GM21528 (cell line): ENCODE results near the gene RBP4.

Experiments used
- ATAC-seq: cut with Tn5 transposase; IDR thresholded peaks from one replicate; pipeline ENCODE4 v1.9.1; 2021; ENCODE audit warnings: mild to moderate bottlenecking, moderate library complexity; ENCODE audit not compliant: unreplicated experiment, low FRiP score

Gene RBP4

DNA sequence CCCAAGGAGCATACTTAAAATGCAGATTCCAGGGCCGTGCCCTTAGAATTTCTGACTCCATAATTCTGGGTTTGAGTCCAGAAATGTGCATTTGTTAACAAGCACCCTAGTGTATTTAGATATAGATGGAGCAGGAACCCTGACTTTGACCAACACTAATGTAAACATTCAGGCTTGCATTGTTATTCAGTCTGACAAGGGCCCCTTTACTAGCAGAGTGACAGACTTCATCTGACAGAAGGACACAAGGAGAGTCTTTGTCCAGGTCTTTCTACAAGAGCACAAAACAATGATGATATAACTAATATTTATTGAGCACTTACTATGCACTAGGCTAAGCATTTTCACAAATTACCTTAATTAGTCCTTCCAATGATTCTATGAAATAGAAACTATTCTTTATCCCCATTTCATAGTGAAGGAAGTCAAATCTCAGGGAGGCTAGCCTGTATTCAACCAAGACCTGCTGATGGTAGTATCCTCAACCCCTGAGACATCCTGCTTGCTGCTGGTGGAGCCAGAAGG, 3.9 kb downstream of the RBP4 start:
- ATAC-seq: no peak

GRCh38 chr10:93596539-93596938, 4.5 kb downstream of the RBP4 start:
- no peak for ATAC-seq

- no peak for ATAC-seq
Observed at GRCh38 chr10:93595378-93596161, 5.5 kb downstream of the RBP4 start.

DNA sequence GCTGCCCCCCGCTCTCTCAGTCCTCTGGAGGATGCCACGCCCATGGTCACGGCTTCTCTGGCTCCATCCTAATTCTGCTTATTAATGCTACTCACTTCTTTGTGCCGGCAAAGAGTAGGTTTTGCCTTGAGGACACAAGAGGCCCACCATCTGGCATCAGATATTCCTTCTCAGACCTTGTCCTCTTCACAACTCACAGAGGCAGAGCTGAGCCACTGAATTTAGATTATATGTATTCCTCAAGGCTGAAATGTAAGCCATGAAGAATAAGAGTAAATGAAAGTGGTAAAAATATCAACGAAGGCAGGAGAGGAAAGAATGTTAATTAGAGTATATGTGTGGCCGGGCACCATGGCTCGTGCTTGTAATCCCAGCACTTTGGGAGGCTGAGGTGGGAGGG, 6.5 kb downstream of the RBP4 start:
- ATAC-seq: no peak

DNA sequence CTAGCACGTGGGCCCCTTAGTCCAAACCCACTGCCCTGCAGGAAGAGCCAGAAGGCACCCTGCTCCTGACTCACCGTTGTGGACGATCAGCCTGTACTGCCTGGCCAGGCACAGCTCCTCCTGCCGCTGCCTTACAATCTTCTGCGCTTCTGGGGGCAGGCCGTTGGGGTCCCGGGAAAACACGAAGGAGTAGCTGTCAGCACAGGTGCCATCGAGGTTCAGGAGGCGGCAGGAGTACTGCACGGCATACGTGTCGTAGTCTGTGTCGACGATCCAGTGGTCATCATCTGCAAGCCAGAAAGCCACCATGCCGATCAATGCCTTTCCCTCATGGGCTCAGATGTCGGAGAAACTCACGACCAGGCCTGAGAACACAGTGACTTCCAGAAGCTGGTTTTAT, 7.3 kb downstream of the RBP4 start:
- ATAC-seq: no peak

GRCh38 chr10:93593254-93593653, 7.8 kb downstream of the RBP4 start:
- no peak for ATAC-seq

- ATAC-seq: no peak
Observed at GRCh38 chr10:93591065-93591808, 9.8 kb downstream of the RBP4 start.

- ATAC-seq: no peak
Observed at GRCh38 chr10:93590638-93591037, 10.4 kb downstream of the RBP4 start.

DNA sequence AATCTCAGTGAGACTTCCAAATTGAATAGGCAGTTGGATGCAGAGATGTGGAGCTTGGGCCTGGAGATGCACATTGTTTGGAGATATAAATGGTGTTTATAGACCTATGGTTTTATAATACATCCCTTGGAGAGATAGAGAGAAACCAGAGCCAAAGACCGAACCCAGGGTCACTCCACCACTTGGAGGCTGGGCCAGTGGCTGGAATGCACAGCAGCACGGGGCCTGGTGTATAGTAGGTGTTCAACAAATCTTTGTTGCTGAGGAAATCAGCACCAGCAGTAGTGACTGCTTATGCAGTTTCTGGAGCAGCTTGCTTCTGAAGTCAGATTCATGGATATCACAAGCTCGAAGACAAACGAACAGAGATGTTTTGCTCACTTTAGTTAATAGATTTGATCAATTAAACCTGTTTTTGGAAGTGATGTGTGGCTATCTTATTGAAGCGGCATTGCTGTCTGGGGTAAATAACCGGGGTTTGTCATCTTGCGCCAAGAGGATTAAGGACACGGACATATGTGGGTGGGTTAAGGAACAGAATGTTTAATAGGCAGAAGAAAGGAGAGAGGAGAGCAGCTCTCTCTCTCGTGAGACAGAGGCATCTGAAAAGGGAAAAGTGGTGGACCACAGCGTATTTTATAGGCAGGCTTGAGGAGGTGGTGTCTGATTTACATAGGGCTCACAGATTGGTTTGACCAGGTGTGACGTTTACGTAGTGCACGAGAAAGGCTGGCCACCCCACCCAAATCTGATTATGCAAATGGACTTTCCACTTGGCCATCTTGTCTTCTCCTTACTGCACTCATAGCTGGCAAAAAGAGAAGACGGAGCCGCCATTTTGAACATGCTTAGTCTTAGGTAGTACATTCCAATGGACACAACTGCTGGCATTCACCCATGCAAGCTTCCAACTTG, 11.1 kb downstream of the RBP4 start:
- ATAC-seq: no peak

GRCh38 chr10:93584445-93584844, 16.6 kb downstream of the RBP4 start:
- ATAC-seq: no peak

DNA sequence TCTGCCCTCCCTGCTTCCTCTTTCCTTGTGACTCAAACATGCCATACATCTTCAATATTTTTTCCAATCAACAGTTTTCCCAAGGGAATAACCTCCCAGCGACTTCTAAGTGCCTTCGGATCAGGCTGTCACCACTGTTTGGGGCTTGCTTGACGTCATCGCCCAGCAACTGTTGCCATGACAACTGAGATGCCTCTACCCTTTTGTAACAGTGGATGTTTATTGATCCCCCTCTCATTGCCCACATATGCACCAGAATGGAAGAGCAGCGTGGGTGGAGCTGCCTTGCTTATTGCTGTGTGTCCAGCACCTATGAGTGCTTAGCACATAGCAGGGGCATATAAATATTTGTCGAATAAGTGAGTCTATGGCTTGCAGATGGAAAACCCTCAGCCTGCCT, 20.2 kb downstream of the RBP4 start:
- no peak for ATAC-seq

DNA sequence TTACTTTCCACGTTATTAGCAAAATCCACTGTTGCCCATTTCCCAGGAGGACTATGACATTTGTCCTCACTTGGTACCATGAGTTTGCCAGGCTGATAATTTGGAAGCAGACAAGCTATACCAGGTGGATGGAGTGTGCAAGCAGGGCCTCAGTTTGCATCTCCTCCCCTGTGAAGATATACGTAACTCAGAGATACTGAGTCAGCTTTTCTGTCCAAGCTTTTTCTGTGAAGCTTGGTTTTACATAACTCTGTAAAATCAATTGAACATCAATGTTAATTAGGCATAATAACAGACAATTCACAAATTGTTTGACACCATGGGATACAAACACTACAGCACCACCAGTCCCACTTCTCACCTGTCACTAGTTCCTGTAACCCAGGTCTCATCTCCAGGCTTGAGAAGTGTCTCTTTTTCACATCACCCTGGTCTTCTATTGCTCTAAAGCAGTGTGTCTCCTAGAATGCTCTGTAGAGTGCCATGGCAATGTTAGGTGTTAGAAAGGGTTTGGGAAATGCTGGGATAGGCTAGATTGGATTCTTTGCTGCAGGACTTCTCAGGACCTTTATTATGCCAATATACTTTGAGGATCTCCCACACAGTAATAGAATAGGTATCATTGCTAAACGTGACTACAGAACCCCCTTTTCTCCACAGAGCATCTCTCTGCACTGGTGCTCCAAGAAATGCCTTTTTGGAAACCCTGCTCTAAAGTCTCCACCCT, 20.9 kb downstream of the RBP4 start:
- ATAC-seq: no peak

GRCh38 chr10:93579089-93579488, 21.9 kb downstream of the RBP4 start:
- ATAC-seq: no peak

GRCh38 chr10:93577565-93577964, 23.5 kb downstream of the RBP4 start:
- ATAC-seq: no peak

GRCh38 chr10:93576888-93577287, 24.1 kb downstream of the RBP4 start:
- ATAC-seq: no peak

- no peak for ATAC-seq
Observed at GRCh38 chr10:93573924-93574323, 27.1 kb downstream of the RBP4 start.

GRCh38 chr10:93573051-93573909, 27.8 kb downstream of the RBP4 start:
- ATAC-seq: no peak

GRCh38 chr10:93572606-93573005, 28.4 kb downstream of the RBP4 start:
- no peak for ATAC-seq

DNA sequence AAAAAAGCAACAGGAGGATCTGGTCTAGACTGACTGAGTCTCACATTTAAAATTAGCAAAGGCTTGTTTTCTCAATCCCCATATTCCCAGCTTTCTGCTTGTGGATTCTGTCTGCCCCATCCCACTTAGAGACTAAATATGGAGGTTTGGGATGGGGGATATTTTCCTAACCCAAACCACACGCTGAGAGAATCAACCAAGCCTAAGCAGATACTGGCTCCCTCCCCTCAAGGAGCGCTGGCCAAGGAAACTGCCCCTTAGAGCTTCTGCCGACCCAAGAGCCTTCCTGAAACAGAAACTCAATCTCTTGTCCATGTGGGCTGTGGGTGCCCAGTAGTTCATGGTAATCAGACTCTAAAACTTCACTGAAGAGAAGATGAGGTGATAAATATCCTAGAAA, 30.7 kb downstream of the RBP4 start:
- ATAC-seq: no peak
